ENCODE data around the gene CLDN2.

Gene CLDN2

DNA sequence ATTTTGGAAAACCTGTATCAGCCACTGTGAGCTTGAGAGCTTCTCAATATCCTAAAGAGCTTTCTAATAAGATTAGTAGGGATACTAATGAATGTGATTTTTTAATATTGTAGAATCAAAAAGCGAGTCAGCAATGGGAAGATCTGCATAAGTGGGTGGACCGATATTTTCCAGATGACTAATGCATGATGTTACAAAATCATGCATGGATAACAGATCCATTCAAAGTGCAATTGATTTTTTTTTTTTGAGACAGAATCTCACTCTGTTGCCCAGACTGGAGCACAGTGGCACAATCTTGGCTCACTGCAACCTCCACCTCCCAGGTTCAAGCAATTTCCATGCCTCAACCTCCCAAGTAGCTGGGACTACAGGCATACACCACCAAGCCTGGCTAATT is 7.3 kb upstream of the CLDN2 start:
- no peaks in the 10 kb centered on the region for H3K9me2 ChIP-seq (replicated peaks; ENCODE audit: insufficient read depth, low read length)
- no peak overlapping the region for H3K4me2 ChIP-seq (ENCODE audit: low read depth, low read length, poor library complexity, severe bottlenecking)
- H2AFZ ChIP-seq (ENCODE audit: low read depth, low read length, severe bottlenecking), result no peak overlapping the region
- H3K27me3 ChIP-seq (ENCODE audit: low read length), result no peaks in the 10 kb centered on the region
- H3K36me3 ChIP-seq (ENCODE audit: low read length), result no peaks in the 10 kb centered on the region
- H3K27ac ChIP-seq (ENCODE audit: low read depth, low read length), result no peak overlapping the region
- H3K4me3 ChIP-seq (ENCODE audit: insufficient read depth, low read length, poor library complexity, severe bottlenecking), result no peak overlapping the region
- H3K9me3 ChIP-seq (ENCODE audit: insufficient read depth, low read length), result no peaks in the 10 kb centered on the region
- TF ChIP-seq EZH2phosphoT487 (conservative IDR thresholded peaks at IDR 0.05; ENCODE audit: low read length) (no peak), CTCF (IDR thresholded peaks at IDR 0.05; ENCODE audit: insufficient read depth, low read length, poor library complexity, severe bottlenecking) (no peak)
- H4K20me1 ChIP-seq (ENCODE audit: low read depth, low read length), result no peaks in the 10 kb centered on the region
- H3K79me2 ChIP-seq (ENCODE audit: insufficient read depth, low read length), result no peaks in the 10 kb centered on the region
- H3F3A ChIP-seq (ENCODE audit: insufficient read depth), result no peaks in the 10 kb centered on the region
- no peak overlapping the region for H3K9ac ChIP-seq (ENCODE audit: low read length)

GRCh38 chrX:106917830-106918500 is 2.2 kb upstream of the CLDN2 start:
- no peaks in the 10 kb centered on the region for H3K9me3 ChIP-seq (ENCODE audit: insufficient read depth, low read length)
- no peaks in the 10 kb centered on the region for H3F3A ChIP-seq (ENCODE audit: insufficient read depth)
- TF ChIP-seq CTCF (IDR thresholded peaks at IDR 0.05; ENCODE audit: insufficient read depth, low read length, poor library complexity, severe bottlenecking), result no peak
- TF ChIP-seq EZH2phosphoT487 (conservative IDR thresholded peaks at IDR 0.05; ENCODE audit: low read length), result no peak
- no peaks in the 10 kb centered on the region for H3K27me3 ChIP-seq (ENCODE audit: low read length)
- no peaks in the 10 kb centered on the region for H3K9me2 ChIP-seq (replicated peaks; ENCODE audit: insufficient read depth, low read length)
- no peaks in the 10 kb centered on the region for H3K36me3 ChIP-seq (ENCODE audit: low read length)
- no peak overlapping the region for H3K9ac ChIP-seq (ENCODE audit: low read length)
- no peaks in the 10 kb centered on the region for H3K79me2 ChIP-seq (ENCODE audit: insufficient read depth, low read length)
- H4K20me1 ChIP-seq (ENCODE audit: low read depth, low read length), result no peaks in the 10 kb centered on the region
- H3K27ac ChIP-seq (ENCODE audit: low read depth, low read length), result no peak overlapping the region
- no peak overlapping the region for H2AFZ ChIP-seq (ENCODE audit: low read depth, low read length, severe bottlenecking)
- H3K4me2 ChIP-seq (ENCODE audit: low read depth, low read length, poor library complexity, severe bottlenecking), result no peak overlapping the region
- no peak overlapping the region for H3K4me3 ChIP-seq (ENCODE audit: insufficient read depth, low read length, poor library complexity, severe bottlenecking)

GRCh38 chrX:106921637-106922036 is 1.4 kb downstream of the CLDN2 start:
- Histone ChIP-seq H2AFZ (ENCODE audit: low read depth, low read length, severe bottlenecking) (no peak overlapping the region), H3K4me3 (ENCODE audit: insufficient read depth, low read length, poor library complexity, severe bottlenecking) (no peak overlapping the region), H3K79me2 (ENCODE audit: insufficient read depth, low read length) (no peaks in the 10 kb centered on the region), H3F3A (ENCODE audit: insufficient read depth) (no peaks in the 10 kb centered on the region), H4K20me1 (ENCODE audit: low read depth, low read length) (no peaks in the 10 kb centered on the region), H3K27ac (ENCODE audit: low read depth, low read length) (no peak overlapping the region), H3K9me2 (replicated peaks; ENCODE audit: insufficient read depth, low read length) (no peaks in the 10 kb centered on the region), H3K9ac (ENCODE audit: low read length) (no peak overlapping the region), H3K4me2 (ENCODE audit: low read depth, low read length, poor library complexity, severe bottlenecking) (no peak overlapping the region), H3K36me3 (ENCODE audit: low read length) (no peaks in the 10 kb centered on the region), H3K9me3 (ENCODE audit: insufficient read depth, low read length) (no peaks in the 10 kb centered on the region), H3K27me3 (ENCODE audit: low read length) (no peaks in the 10 kb centered on the region)
- TF ChIP-seq CTCF (IDR thresholded peaks at IDR 0.05; ENCODE audit: insufficient read depth, low read length, poor library complexity, severe bottlenecking) (no peak), EZH2phosphoT487 (conservative IDR thresholded peaks at IDR 0.05; ENCODE audit: low read length) (no peak)
